ENCODE data around the gene USF3. TPM values are rescaled to one million over a fixed set of nuclear protein-coding genes. Genes with fewer than 3 reads are reported as not detected.

USF3 gene
- total and polyA plus RNA-seq, 2 of the 8 experiments (the other 6 are each of a cell fraction or from before 2014, with no cell fraction given), result 9.6 to 18.5 TPM

GRCh38 chr3:113745756-113746547, 49.5 kb upstream of the USF3 start, which contains the start of gene NAA50 (continued):
- peak; percentile 33 to 40 (median 39); a peak in 3 of 4 replicates for TF ChIP-seq CTCF (IDR thresholded peaks at IDR 0.05; ENCODE audit: control extremely low read depth in 1 of 3, insufficient read depth in 1 of 3, low read depth in 1 of 3, low read length in 3 of 3)
- TF ChIP-seq RBBP5 (IDR thresholded peaks at IDR 0.05; ENCODE audit: borderline replicate concordance, low read depth, low read length), result peak; percentile 98
- TF ChIP-seq TAF1 (IDR thresholded peaks at IDR 0.05; ENCODE audit: low read depth, low read length), result peak; percentile 83
- peak; percentile 4 to 82; a peak in 1 of 4 replicates for TF ChIP-seq SIN3A (conservative IDR thresholded peaks at IDR 0.05 in 1 of 2, IDR thresholded peaks at IDR 0.05 in 1 of 2; ENCODE audit: low read depth in 1 of 2, low read length in 2 of 2)
- no peak for TF ChIP-seq GTF2F1 (IDR thresholded peaks at IDR 0.05; ENCODE audit: borderline replicate concordance, low read depth, low read length)
- TF ChIP-seq NRF1 (IDR thresholded peaks at IDR 0.05; ENCODE audit: low read depth, low read length), result peak; percentile 81
- TF ChIP-seq CHD2 (IDR thresholded peaks at IDR 0.05; ENCODE audit: low read length), result peak; percentile 58; the same call in 1 of the 2 replicates
- TF ChIP-seq KDM4A (IDR thresholded peaks at IDR 0.05; ENCODE audit: low read depth, low read length, severe bottlenecking), result peak; percentile 83
- 0 out of 4 replicates have a peak, but pooled peaks of 1 of the 2 experiments have one; percentile 65 for TF ChIP-seq HDAC2 (IDR thresholded peaks at IDR 0.05; ENCODE audit: borderline replicate concordance in 1 of 2, low read depth in 2 of 2, low read length in 2 of 2)
- peak; percentile 65; the same call in 1 of the 2 replicates for TF ChIP-seq TBP (IDR thresholded peaks at IDR 0.05; ENCODE audit: low read depth, low read length)
- peak; percentile 95 for TF ChIP-seq ASH2L (IDR thresholded peaks at IDR 0.05; ENCODE audit: low read length)
- peak; percentile 55 for TF ChIP-seq TAF7 (optimal IDR thresholded peaks at IDR 0.05; ENCODE audit: borderline replicate concordance, low read depth, low read length)
- TF ChIP-seq YY1 (IDR thresholded peaks at IDR 0.05; ENCODE audit: low read depth, low read length), result peak; percentile 87
- TF ChIP-seq BACH1 (IDR thresholded peaks at IDR 0.05; ENCODE audit: low read length), result 0 out of 2 replicates have a peak, but pooled peaks have one; percentile 5
- TF ChIP-seq ATF2 (IDR thresholded peaks at IDR 0.05; ENCODE audit: low read length), result peak; percentile 58; the same call in 1 of the 2 replicates
- no peak for TF ChIP-seq SIX5 (IDR thresholded peaks at IDR 0.05; ENCODE audit: low read depth, low read length)
- TF ChIP-seq CBX5 (IDR thresholded peaks at IDR 0.05; ENCODE audit: low read depth, low read length), result no peak

All from H1 (cell line).